ACHN (cell line): ENCODE data around the gene IL13.
"Not testable (repeated sequence)": the region's sequence is repeated elsewhere in the genome, so short reads cannot be mapped to it uniquely, and the experiment has no call there.

ENCODE experiments used
- DNase-seq: peaks from one replicate; pipeline ENCODE4 v3.0.0-alpha.2; 2015
- in situ Hi-C: cut with HindIII; loops from 2 replicates; pipeline ENCODE4 v1.10.0; 2017; ENCODE audit warnings: low sequenced_read_pairs, low pct_ligation_motif_present, low pct_unique_long_range_greater_than_20kb

IL13 gene

GRCh38 chr5:132681476-132681831 is 23.5 kb downstream of the IL13 start:
- in situ Hi-C loops, result no loop called here

GRCh38 chr5:132681983-132682382 is 24.0 kb downstream of the IL13 start:
- in situ Hi-C loops, result no loop called here

More at GRCh38 chr5:132681476-132681831, 23.5 kb downstream of the IL13 start:
- no peak for DNase-seq

GRCh38 chr5:132684491-132684890 is 26.5 kb downstream of the IL13 start:
- DNase-seq, result no peak
- in situ Hi-C loops, result no loop called here

More at GRCh38 chr5:132681983-132682382, 24.0 kb downstream of the IL13 start:
- DNase-seq, result no peak

GRCh38 chr5:132684922-132685720 is 27.1 kb downstream of the IL13 start:
- DNase-seq, result no peak
- in situ Hi-C loops, result no loop called here

- no peak for DNase-seq
- in situ Hi-C loops, result no loop called here
These were observed 28.2 kb downstream of the IL13 start for GRCh38 chr5:132686193-132686592.

GRCh38 chr5:132687995-132688394 is 30.0 kb downstream of the IL13 start:
- DNase-seq, result no peak
- in situ Hi-C loops, result no loop called here

- in situ Hi-C loops, result no loop called here
- no peak for DNase-seq
These were observed 30.8 kb downstream of the IL13 start for GRCh38 chr5:132688536-132689339.

GRCh38 chr5:132689513-132689912 is 31.5 kb downstream of the IL13 start:
- no peak for DNase-seq
- in situ Hi-C loops, result no loop called here

- in situ Hi-C loops, result no loop called here
- DNase-seq, result no peak
These were observed 32.2 kb downstream of the IL13 start for GRCh38 chr5:132690156-132690555.

- in situ Hi-C loops, DNase-seq: not testable (repeated sequence)
These were observed 34.0 kb downstream of the IL13 start for GRCh38 chr5:132691755-132692631.

- in situ Hi-C loops, result no loop called here
- DNase-seq, result no peak
These were observed 34.6 kb downstream of the IL13 start for GRCh38 chr5:132692632-132692967.

- in situ Hi-C loops, result no loop called here
- no peak for DNase-seq
These were observed 38.0 kb downstream of the IL13 start for GRCh38 chr5:132695956-132696355.

GRCh38 chr5:132704875-132705274 is 46.9 kb downstream of the IL13 start:
- peak; percentile 17 for DNase-seq
- in situ Hi-C loops, result no loop called here

- in situ Hi-C loops, result no loop called here
- no peak for DNase-seq
These were observed 50.7 kb downstream of the IL13 start for GRCh38 chr5:132708645-132709044.
